Keratinocyte (primary cell): Measurements from ENCODE around the gene BFSP2. TPM values are rescaled to one million over a fixed set of nuclear protein-coding genes. Genes with fewer than 3 reads are reported as not detected.
"Not testable (repeated sequence)": the region's sequence is repeated elsewhere in the genome, so short reads cannot be mapped to it uniquely, and the experiment has no call there.

ENCODE experiments used
- DNase-seq: peaks from one replicate; pipeline ENCODE4 v3.0.0-alpha.2; 2011; ENCODE audit warnings: low read depth, missing footprints, low spot score
- FAIRE-seq: peaks from 2 replicates; lab custom pipeline; 2011; peaks lifted over from hg19 to GRCh38; lab: Jason Lieb, UNC
- H2AFZ ChIP-seq: 2 replicates; pipeline ENCODE4 v1.6.0; 2012; ENCODE audit warnings: low read length, control low read depth, inconsistent platforms; ENCODE audit not compliant: control insufficient read depth
- H3K27ac ChIP-seq: 2 replicates; pipeline ENCODE4 v1.5.1; 2011; ENCODE audit warnings: low read length; ENCODE audit not compliant: control insufficient read depth, insufficient read depth
- H3K27me3 ChIP-seq: 3 replicates; pipeline ENCODE4 v1.6.0; 2011; ENCODE audit warnings: low read length; ENCODE audit not compliant: control insufficient read depth, insufficient read depth; ENCODE audit errors: extremely low read depth
- H3K36me3 ChIP-seq, 2 experiments: 2 replicates in 1 of 2; 3 replicates in 1 of 2; pipeline ENCODE4 v1.5.1; 2011; ENCODE audit warnings: low read length in 2 of 2, mild to moderate bottlenecking in 1 of 2; ENCODE audit not compliant: control insufficient read depth in 2 of 2, insufficient read depth in 2 of 2; ENCODE audit errors: extremely low read depth in 1 of 2
- H3K4me1 ChIP-seq: 3 replicates; pipeline ENCODE4 v1.5.1; 2011; ENCODE audit warnings: low read length; ENCODE audit not compliant: control insufficient read depth, insufficient read depth; ENCODE audit errors: extremely low read depth
- H3K4me2 ChIP-seq: 3 replicates; pipeline ENCODE4 v1.6.0; 2011; ENCODE audit warnings: low read depth, low read length; ENCODE audit not compliant: control insufficient read depth, insufficient read depth; ENCODE audit errors: extremely low read depth
- H3K4me3 ChIP-seq, 3 experiments: fragments of 200-600 bp in 1 of 3; sonication (generic) in 1 of 3; 2 replicates in 2 of 3; 3 replicates in 1 of 3; pipeline ENCODE4 v1.5.1; 2011 to 2016; ENCODE audit warnings: low read length in 3 of 3, mild to moderate bottlenecking in 3 of 3, control low read depth in 2 of 3, inconsistent platforms in 1 of 3, low read depth in 1 of 3, mixed read lengths in 1 of 3, mixed run types in 1 of 3, moderate library complexity in 1 of 3; ENCODE audit not compliant: control insufficient read depth in 2 of 3, insufficient read depth in 2 of 3; ENCODE audit errors: extremely low read depth in 1 of 3
- H3K79me2 ChIP-seq: 2 replicates; pipeline ENCODE4 v1.6.0; 2012; ENCODE audit warnings: low read length; ENCODE audit not compliant: control insufficient read depth, insufficient read depth
- H3K9ac ChIP-seq: 3 replicates; pipeline ENCODE4 v1.6.0; 2011; ENCODE audit warnings: low read length; ENCODE audit not compliant: control insufficient read depth, insufficient read depth; ENCODE audit errors: extremely low read depth
- H3K9me1 ChIP-seq: 3 replicates; pipeline ENCODE4 v1.6.0; 2011; ENCODE audit warnings: low read length; ENCODE audit not compliant: control insufficient read depth, insufficient read depth; ENCODE audit errors: extremely low read depth
- H3K9me3 ChIP-seq: 2 replicates; pipeline ENCODE4 v1.5.1; 2012; ENCODE audit warnings: low read depth, low read length; ENCODE audit not compliant: control insufficient read depth
- H4K20me1 ChIP-seq: 3 replicates; pipeline ENCODE4 v1.6.0; 2011; ENCODE audit warnings: low read length; ENCODE audit not compliant: control insufficient read depth, insufficient read depth; ENCODE audit errors: extremely low read depth
- EZH2 ChIP-seq: IDR thresholded peaks from one replicate; pipeline ENCODE4 v1.6.1; 2012; ENCODE audit warnings: inconsistent platforms, mild to moderate bottlenecking, low read length, moderate library complexity
- dilution Hi-C: fragments of 300-500 bp; cut with MboI; formaldehyde crosslinking; loops from one replicate; pipeline ENCODE4 v1.7.0; 2020; ENCODE audit warnings: low sequenced_read_pairs; ENCODE audit not compliant: extremely low pct_ligation_motif_present
- polyA plus RNA-seq, 5 experiments: library from polyadenylated mRNA; depleted of rRNA in 3 of 5; stranded (reverse) in 3 of 5; stranded (forward) in 1 of 5; unstranded in 1 of 5; fragments of >200 nt; gene quantifications; 1 replicate in 1 of 5; 2 replicates in 3 of 5; 3 replicates in 1 of 5; pipeline versions ENCODE4 v1.2.1 to v1.2.3, GENCODE V29; 2011 to 2012; ENCODE audit warnings: missing spikeins in 2 of 5, low read depth in 1 of 5, low replicate concordance in 1 of 5
- TF ChIP-seq, protein P1 (sequence below), 3 experiments: IDR thresholded peaks in 1 of 3; conservative IDR thresholded peaks in 1 of 3; optimal IDR thresholded peaks in 1 of 3; 2 replicates in 2 of 3; 3 replicates in 1 of 3; pipeline versions ENCODE3 to v1.5.1; 2011; ENCODE audit warnings: low read length in 3 of 3, mild to moderate bottlenecking in 3 of 3, moderate library complexity in 2 of 3, control low read depth in 1 of 3, inconsistent platforms in 1 of 3; ENCODE audit not compliant: insufficient read depth in 2 of 3; ENCODE audit errors: extremely low read depth in 1 of 3

Gene BFSP2
- polyA plus RNA-seq, 1 donor (not counting 4 experiments of a cell fraction or from before 2014, with no cell fraction given) = not detected

- H3K79me2 ChIP-seq = no peaks in the 10 kb centered on the region
- H4K20me1 ChIP-seq = no peaks in the 10 kb centered on the region
- dilution Hi-C loops = no loop called here
- no peak for TF ChIP-seq EZH2
- TF ChIP-seq, protein P1, sequence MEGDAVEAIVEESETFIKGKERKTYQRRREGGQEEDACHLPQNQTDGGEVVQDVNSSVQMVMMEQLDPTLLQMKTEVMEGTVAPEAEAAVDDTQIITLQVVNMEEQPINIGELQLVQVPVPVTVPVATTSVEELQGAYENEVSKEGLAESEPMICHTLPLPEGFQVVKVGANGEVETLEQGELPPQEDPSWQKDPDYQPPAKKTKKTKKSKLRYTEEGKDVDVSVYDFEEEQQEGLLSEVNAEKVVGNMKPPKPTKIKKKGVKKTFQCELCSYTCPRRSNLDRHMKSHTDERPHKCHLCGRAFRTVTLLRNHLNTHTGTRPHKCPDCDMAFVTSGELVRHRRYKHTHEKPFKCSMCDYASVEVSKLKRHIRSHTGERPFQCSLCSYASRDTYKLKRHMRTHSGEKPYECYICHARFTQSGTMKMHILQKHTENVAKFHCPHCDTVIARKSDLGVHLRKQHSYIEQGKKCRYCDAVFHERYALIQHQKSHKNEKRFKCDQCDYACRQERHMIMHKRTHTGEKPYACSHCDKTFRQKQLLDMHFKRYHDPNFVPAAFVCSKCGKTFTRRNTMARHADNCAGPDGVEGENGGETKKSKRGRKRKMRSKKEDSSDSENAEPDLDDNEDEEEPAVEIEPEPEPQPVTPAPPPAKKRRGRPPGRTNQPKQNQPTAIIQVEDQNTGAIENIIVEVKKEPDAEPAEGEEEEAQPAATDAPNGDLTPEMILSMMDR (optimal IDR thresholded peaks at IDR 0.05 in 1 of 3, IDR thresholded peaks at IDR 0.05 in 1 of 3, conservative IDR thresholded peaks at IDR 0.05 in 1 of 3; ENCODE audit: extremely low read depth in 1 of 3, insufficient read depth in 2 of 3, low read length in 3 of 3) = no peak
- no peak for FAIRE-seq
- H3K4me2 ChIP-seq = no peak overlapping the region
- H3K4me1 ChIP-seq = peaks cover 16% of the 10 kb centered on the region
- no peak overlapping the region for H3K9ac ChIP-seq
- peak overlapping the region; percentile 96 for H3K27ac ChIP-seq
- no peak overlapping the region for H3K4me3 ChIP-seq
- no peak overlapping the region for H2AFZ ChIP-seq
- H3K27me3 ChIP-seq = no peaks in the 10 kb centered on the region
- H3K9me3 ChIP-seq = no peaks in the 10 kb centered on the region
- H3K36me3 ChIP-seq = no peaks in the 10 kb centered on the region
- no peak for DNase-seq
- H3K9me1 ChIP-seq = no peaks in the 10 kb centered on the region
Observed at GRCh38 chr3:133479401-133479800, 79.5 kb downstream of the BFSP2 start.

- Histone ChIP-seq H3K79me2 (no peaks in the 10 kb centered on the region), H3K4me1 (peaks cover 13% of the 10 kb centered on the region), H3K36me3 (no peaks in the 10 kb centered on the region), H3K27ac (peak overlapping the region; percentile 96), H3K9me1 (no peaks in the 10 kb centered on the region), H3K27me3 (no peaks in the 10 kb centered on the region), H3K4me3 (no peak overlapping the region), H3K4me2 (peak overlapping the region; percentile 66), H4K20me1 (no peaks in the 10 kb centered on the region), H2AFZ (peak overlapping the region; percentile 8), H3K9ac (peak overlapping the region; percentile 71), H3K9me3 (no peaks in the 10 kb centered on the region)
- dilution Hi-C loops = no loop called here
- TF ChIP-seq, protein P1 (optimal IDR thresholded peaks at IDR 0.05 in 1 of 3, IDR thresholded peaks at IDR 0.05 in 1 of 3, conservative IDR thresholded peaks at IDR 0.05 in 1 of 3; ENCODE audit: extremely low read depth in 1 of 3, insufficient read depth in 2 of 3, low read length in 3 of 3) = no peak
- TF ChIP-seq EZH2 = no peak
- DNase-seq (peak; percentile 30), FAIRE-seq (peak; percentile 99)
Observed at GRCh38 chr3:133479895-133480669, 80.2 kb downstream of the BFSP2 start.

DNA sequence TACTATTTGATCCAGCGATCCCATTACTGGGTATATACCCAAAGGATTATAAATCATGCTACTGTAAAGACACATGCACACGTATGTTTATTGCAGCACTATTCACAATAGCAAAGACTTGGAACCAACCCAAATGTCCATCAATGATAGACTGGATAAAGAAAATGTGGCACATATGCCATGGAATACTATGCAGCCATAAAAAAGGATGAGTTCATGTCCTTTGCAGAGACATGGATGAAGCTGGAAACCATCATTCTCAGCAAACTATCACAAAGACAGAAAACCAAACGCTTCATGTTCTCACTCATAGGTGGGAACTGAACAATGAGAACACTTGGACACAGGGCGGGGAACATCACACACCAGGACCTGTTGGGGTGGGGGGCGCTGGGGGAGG is 82.6 kb downstream of the BFSP2 start:
- H3K27ac ChIP-seq, H3K79me2 ChIP-seq, H3K9me3 ChIP-seq, DNase-seq, H3K9me1 ChIP-seq, H4K20me1 ChIP-seq, H3K27me3 ChIP-seq, H2AFZ ChIP-seq, H3K9ac ChIP-seq, H3K36me3 ChIP-seq, H3K4me3 ChIP-seq, H3K4me2 ChIP-seq, FAIRE-seq, dilution Hi-C loops: not testable (repeated sequence)
- H3K4me1 ChIP-seq = peaks cover 13% of the 10 kb centered on the region
